Esophagus squamous epithelium (tissue), 5 donors: Measurements from ENCODE around the gene MON1B. TPM values are rescaled to one million over a fixed set of nuclear protein-coding genes. Genes with fewer than 3 reads are reported as not detected.
"Not testable (repeated sequence)": the region's sequence is repeated elsewhere in the genome, so short reads cannot be mapped to it uniquely, and the experiment has no call there.

Experiments used
- DNase-seq: peaks from one replicate; lab custom pipeline; 2025; lab: John Stamatoyannopoulos, UW
- H3K27ac ChIP-seq, 4 donors: fragments of 200-600 bp; sonication (generic); one replicate each; pipeline ENCODE4 v1.5.1; 2016 to 2019; ENCODE audit warnings: mild to moderate bottlenecking in 1 of 4
- H3K27me3 ChIP-seq, 4 donors: fragments of 200-600 bp; sonication (generic); 1 replicate in 3 of 4; 2 replicates in 1 of 4; pipeline versions ENCODE4 v1.5.1 to v1.6.0; 2017 to 2021; ENCODE audit warnings: antibody characterized with exemption in 1 of 4
- H3K36me3 ChIP-seq, 3 donors: fragments of 200-600 bp; sonication (generic); one replicate each; pipeline ENCODE4 v1.5.1; 2016 to 2019
- H3K4me1 ChIP-seq, 3 donors: fragments of 200-600 bp; sonication (generic); one replicate each; pipeline ENCODE4 v1.5.1; 2017 to 2019
- H3K4me3 ChIP-seq, 4 donors: fragments of 200-600 bp; sonication (generic); 1 replicate in 3 of 4; 2 replicates in 1 of 4; pipeline ENCODE4 v1.5.1; 2016 to 2019; ENCODE audit warnings: mild to moderate bottlenecking in 2 of 4, moderate library complexity in 1 of 4
- H3K9me3 ChIP-seq, 3 donors: fragments of 200-600 bp; sonication (generic); one replicate each; pipeline ENCODE4 v1.5.1; 2016 to 2019
- POLR2A ChIP-seq, 4 donors: fragments of 450-650 bp; IDR thresholded peaks; one replicate each; pipeline ENCODE4 v1.6.1; 2017; ENCODE audit warnings: antibody characterized with exemption in 4 of 4, mild to moderate bottlenecking in 4 of 4, moderate library complexity in 3 of 4
- WGBS, 2 donors: methylation state at CpG; one replicate each; pipeline ENCODE4 v1.1.5; 2018; 5-methylcytosine and 5-hydroxymethylcytosine counted together
- intact Hi-C: fragments of 100-400 bp; cut with DNase I; formaldehyde crosslinking; loops from one replicate; pipeline ENCODE4 v1.15.0; 2022
- total RNA-seq, 4 donors: library from RNA; depleted of rRNA; stranded (reverse); fragments of >200 nt; gene quantifications; one replicate each; pipeline ENCODE4 v1.1.0, GENCODE V29; 2016
- TF ChIP-seq, protein P1 (sequence below), 6 experiments: fragments of 450-650 bp in 4 of 6; fragments of 200-600 bp in 2 of 6; sonication (generic) in 2 of 6; IDR thresholded peaks; one replicate each; pipeline ENCODE4 v1.5.1; 2016 to 2019; ENCODE audit warnings: antibody characterized with exemption in 6 of 6, mild to moderate bottlenecking in 4 of 6, moderate library complexity in 4 of 6
- donor health status: DM: yes; HTN: yes; CAD: no.

The MON1B gene
- total RNA-seq, 4 donors from 2014 or later = 11.8 to 25.9 (median 19.0) TPM

DNA sequence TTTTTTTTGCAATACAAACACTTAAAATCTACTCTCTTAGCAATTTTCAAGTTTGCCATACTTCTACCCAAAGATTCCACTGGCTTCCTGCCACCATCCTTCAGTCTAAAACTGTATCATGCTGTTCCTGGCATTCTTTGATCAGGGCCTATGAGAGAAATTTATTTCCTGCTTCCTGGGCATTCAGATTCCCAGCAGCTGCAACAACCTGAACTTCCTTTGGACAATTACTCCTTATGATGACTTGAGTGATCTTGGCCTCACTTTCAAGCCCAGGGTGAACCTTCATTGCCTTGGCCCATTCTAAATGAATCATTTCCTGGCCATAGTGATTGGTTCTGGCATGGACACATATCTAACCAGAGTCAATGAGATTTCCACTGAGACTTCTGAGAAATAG is 18.0 kb upstream of the MON1B start:
- intact Hi-C loops = no loop called here
- Histone ChIP-seq H3K27ac (no peak overlapping the region), H3K9me3 (no peaks in the 10 kb centered on the region), H3K4me1 (no peaks in the 10 kb centered on the region), H3K4me3 (no peak overlapping the region), H3K27me3 (peaks cover 0 to 31% (median 2%) of the 10 kb centered on the region in 4 donors), H3K36me3 (no peaks in the 10 kb centered on the region)
- no peak for TF ChIP-seq POLR2A (IDR thresholded peaks at IDR 0.05)
- TF ChIP-seq, protein P1, sequence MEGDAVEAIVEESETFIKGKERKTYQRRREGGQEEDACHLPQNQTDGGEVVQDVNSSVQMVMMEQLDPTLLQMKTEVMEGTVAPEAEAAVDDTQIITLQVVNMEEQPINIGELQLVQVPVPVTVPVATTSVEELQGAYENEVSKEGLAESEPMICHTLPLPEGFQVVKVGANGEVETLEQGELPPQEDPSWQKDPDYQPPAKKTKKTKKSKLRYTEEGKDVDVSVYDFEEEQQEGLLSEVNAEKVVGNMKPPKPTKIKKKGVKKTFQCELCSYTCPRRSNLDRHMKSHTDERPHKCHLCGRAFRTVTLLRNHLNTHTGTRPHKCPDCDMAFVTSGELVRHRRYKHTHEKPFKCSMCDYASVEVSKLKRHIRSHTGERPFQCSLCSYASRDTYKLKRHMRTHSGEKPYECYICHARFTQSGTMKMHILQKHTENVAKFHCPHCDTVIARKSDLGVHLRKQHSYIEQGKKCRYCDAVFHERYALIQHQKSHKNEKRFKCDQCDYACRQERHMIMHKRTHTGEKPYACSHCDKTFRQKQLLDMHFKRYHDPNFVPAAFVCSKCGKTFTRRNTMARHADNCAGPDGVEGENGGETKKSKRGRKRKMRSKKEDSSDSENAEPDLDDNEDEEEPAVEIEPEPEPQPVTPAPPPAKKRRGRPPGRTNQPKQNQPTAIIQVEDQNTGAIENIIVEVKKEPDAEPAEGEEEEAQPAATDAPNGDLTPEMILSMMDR (IDR thresholded peaks at IDR 0.05) = no peak
- no peak for DNase-seq

DNA sequence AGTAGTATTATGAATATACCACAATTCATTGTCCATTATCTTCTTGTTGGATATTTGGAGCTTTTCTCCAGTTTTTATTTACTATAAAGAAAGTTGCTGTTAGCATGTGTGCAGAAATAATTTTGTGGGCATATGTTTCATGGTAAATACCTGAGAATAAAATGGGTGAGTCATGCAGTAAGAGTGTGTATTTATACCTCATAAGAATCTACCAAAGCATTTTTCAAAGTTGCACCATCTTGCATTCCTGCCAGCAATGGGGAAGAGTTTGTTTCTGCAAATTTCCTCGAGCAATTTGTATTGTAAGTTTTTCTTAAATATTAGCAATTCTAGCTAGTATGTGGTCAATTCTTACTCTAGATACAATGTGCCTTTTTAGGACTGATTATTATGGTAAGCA is 7.9 kb upstream of the MON1B start:
- TF ChIP-seq POLR2A (IDR thresholded peaks at IDR 0.05) = no peak
- TF ChIP-seq, protein P1 (IDR thresholded peaks at IDR 0.05) = no peak
- Histone ChIP-seq H3K27ac (no peak overlapping the region), H3K36me3 (no peaks in the 10 kb centered on the region), H3K4me1 (no peaks in the 10 kb centered on the region), H3K9me3 (no peaks in the 10 kb centered on the region), H3K4me3 (no peak overlapping the region), H3K27me3 (no peaks in the 10 kb centered on the region)
- DNase-seq = no peak
- intact Hi-C loops = no loop called here
- WGBS, 2 donors = 48 to 55% methylated on average over 1 of the region's 1 CpG

DNA sequence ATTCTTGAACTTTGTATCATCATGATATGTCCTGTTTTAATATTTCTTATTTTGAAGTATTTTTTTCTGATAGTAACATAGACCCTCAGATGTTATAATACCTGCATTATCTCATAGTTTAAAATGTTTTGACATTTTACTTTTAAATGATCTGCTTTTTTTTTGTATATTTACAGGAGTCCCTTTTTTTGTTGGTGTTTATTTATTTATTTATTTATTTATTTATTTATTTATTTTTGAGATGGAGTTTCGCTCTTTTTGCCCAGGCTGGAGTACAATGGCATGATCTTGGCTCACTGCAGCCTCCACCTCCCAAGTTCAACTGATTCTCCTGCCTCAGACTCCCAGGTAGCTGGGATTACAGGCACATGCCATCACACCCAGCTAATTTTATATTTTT is 4.7 kb upstream of the MON1B start:
- DNase-seq, H3K4me3 ChIP-seq, intact Hi-C loops, H3K27ac ChIP-seq, H3K36me3 ChIP-seq, H3K9me3 ChIP-seq, H3K27me3 ChIP-seq: not testable (repeated sequence)
- H3K4me1 ChIP-seq = peaks cover 0 to 11% (median 0%) of the 10 kb centered on the region in 3 donors
- 78 to 100% methylated on average over 1 of the region's 1 CpG for WGBS, 2 donors

DNA sequence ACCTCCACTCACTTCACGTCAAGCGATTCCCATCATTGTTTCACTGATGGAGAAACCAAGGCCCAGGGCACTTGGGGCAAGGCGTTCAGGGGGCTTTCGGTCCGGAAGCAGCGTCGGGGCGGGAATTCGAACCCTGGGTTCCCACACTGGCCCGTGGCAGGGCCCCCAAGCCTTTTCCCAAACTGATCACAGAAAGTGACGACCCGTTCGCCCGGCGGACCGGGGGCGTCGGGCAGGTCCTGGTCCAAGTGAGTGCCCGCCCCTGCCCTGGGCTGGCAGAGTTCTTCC is 856 bp upstream of the MON1B start:
- peaks cover 5 to 24% (median 12%) of the 10 kb centered on the region in 3 donors for H3K36me3 ChIP-seq
- no peak for DNase-seq
- intact Hi-C loops = no loop called here
- peak overlapping the region; percentile 93 to 99 (median 96) for H3K27ac ChIP-seq
- peak overlapping the region; percentile 65 to 98 (median 84) for H3K4me3 ChIP-seq
- no peaks in the 10 kb centered on the region for H3K27me3 ChIP-seq
- no peak for TF ChIP-seq POLR2A (IDR thresholded peaks at IDR 0.05)
- TF ChIP-seq, protein P1 (IDR thresholded peaks at IDR 0.05) = no peak
- no peaks in the 10 kb centered on the region for H3K9me3 ChIP-seq
- WGBS, 2 donors = 0 to 4% methylated on average over 2 to 11 of the region's 19 CpGs
- peaks cover 0 to 36% (median 9%) of the 10 kb centered on the region in 3 donors for H3K4me1 ChIP-seq

DNA sequence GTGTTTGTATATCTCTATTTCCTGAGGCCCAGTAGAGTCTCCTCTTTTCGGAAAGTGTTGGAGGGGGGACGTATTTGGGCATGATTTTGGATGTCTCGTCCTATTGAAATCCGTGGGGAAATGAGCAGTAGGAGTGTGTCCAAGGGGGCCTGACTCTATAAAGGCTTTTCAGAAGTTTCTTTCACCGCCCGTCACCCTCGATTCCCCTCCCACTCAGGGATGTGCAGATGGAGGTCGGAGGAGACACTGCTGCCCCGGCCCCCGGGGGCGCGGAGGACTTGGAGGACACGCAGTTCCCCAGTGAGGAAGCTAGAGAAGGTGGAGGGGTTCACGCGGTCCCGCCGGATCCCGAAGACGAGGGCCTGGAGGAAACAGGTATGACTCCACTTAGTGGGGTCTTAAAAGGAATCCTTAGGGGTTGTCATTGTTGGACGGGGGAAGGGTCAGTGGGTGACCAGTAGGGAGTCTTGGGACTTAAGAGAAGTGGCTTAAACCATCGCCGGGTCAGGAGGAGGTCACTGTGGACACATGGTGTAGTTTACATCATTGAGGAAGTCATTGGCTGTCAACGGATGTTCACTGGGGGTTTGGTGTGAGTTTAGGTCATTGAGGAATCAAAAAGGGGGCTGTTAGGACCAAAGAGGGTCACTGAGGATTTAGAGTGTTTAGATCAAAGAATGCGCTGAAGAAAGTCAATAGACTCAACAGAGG is 424 bp downstream of the MON1B start:
- no peaks in the 10 kb centered on the region for H3K27me3 ChIP-seq
- peak overlapping the region; percentile 65 to 98 (median 84) for H3K4me3 ChIP-seq
- no peaks in the 10 kb centered on the region for H3K9me3 ChIP-seq
- DNase-seq = no peak
- peaks cover 0 to 36% (median 9%) of the 10 kb centered on the region in 3 donors for H3K4me1 ChIP-seq
- TF ChIP-seq POLR2A (IDR thresholded peaks at IDR 0.05) = peak in 1 of 4 donors; percentile 1
- TF ChIP-seq, protein P1 (IDR thresholded peaks at IDR 0.05) = no peak
- H3K36me3 ChIP-seq = peaks cover 14 to 37% (median 21%) of the 10 kb centered on the region in 3 donors
- intact Hi-C loops = no loop called here
- H3K27ac ChIP-seq = peak overlapping the region; percentile 93 to 99 (median 96)
- 6 to 10% methylated on average over 8 to 15 of the region's 24 CpGs for WGBS, 2 donors
